K562 (cell line): ENCODE results near the gene PTPN5. TPM values are rescaled to one million over a fixed set of nuclear protein-coding genes. Genes with fewer than 3 reads are reported as not detected.

Experiments used
- ATAC-seq: fragments of 200-7000 bp; cut with Tn5 transposase; 3 replicates; pipeline ENCODE4 v1.9.1; 2020; ENCODE audit warnings: moderate library complexity
- BruUV-seq: library from RNA; stranded (reverse); fragments of 400-500 nt; replicated peaks from 2 replicates; lab custom pipeline; 2021; lab: Mats Ljungman, UMichigan
- CTCF ChIA-PET: fragments of 300-600 bp; formaldehyde crosslinking; extraction: SDS; loops from one replicate; lab custom pipeline; 2021; ENCODE audit warnings: low intra/inter-chr PET ratio; lab: Yijun Ruan, JAX
- POLR2A ChIA-PET: fragments of 300-600, 350-650 bp; sonication (Branson Sonifier 250); formaldehyde crosslinking; extraction: SDS; loops from one replicate; lab custom pipeline; 2021; ENCODE audit warnings: antibody characterized with exemption, inconsistent platforms; lab: Yijun Ruan, JAX
- DNase-seq, 4 experiments: peaks; one replicate each; pipeline versions ENCODE4 v3.0.0 to v3.0.0-alpha.2; 2011 to 2018; ENCODE audit warnings: low spot score in 3 of 4, mixed read lengths in 3 of 4; ENCODE audit errors: extremely low read depth in 1 of 4
- FAIRE-seq: peaks from 2 replicates; lab custom pipeline; 2011; peaks lifted over from hg19 to GRCh38; lab: Jason Lieb, UNC
- H2AFZ ChIP-seq: 2 replicates; pipeline ENCODE4 v1.6.0; 2011; ENCODE audit warnings: low read depth, low read length, control low read depth, inconsistent platforms
- H3K27ac ChIP-seq: fragments of 200-600 bp; 3 replicates; pipeline ENCODE4 v1.8.0; 2011; ENCODE audit warnings: low read depth, mild to moderate bottlenecking, control low read depth, inconsistent platforms, low read length, moderate library complexity, mixed read lengths; ENCODE audit errors: extremely low read depth
- H3K27me3 ChIP-seq, 2 experiments: fragments of 300-600 bp in 1 of 2; 2 replicates in 1 of 2; 3 replicates in 1 of 2; pipeline versions ENCODE4 v1.6.0 to v1.8.0; 2011; ENCODE audit warnings: inconsistent platforms in 2 of 2, low read length in 2 of 2, mild to moderate bottlenecking in 1 of 2, mixed read lengths in 1 of 2, moderate library complexity in 1 of 2; ENCODE audit not compliant: control insufficient read depth in 2 of 2, insufficient read depth in 2 of 2
- H3K36me3 ChIP-seq: fragments of 300-600 bp; 3 replicates; pipeline ENCODE4 v1.8.0; 2011; ENCODE audit warnings: mild to moderate bottlenecking, low read length, inconsistent platforms; ENCODE audit not compliant: control insufficient read depth, insufficient read depth
- H3K4me1 ChIP-seq, 2 experiments: fragments of 200-600 bp in 1 of 2; replicated peaks in 1 of 2; 2 replicates in 1 of 2; 3 replicates in 1 of 2; pipeline versions ENCODE4 v1.5.1 to v1.8.0; 2011; ENCODE audit warnings: inconsistent platforms in 2 of 2, low read length in 2 of 2, mild to moderate bottlenecking in 1 of 2, mixed read lengths in 1 of 2, moderate library complexity in 1 of 2; ENCODE audit not compliant: control insufficient read depth in 2 of 2, insufficient read depth in 2 of 2
- H3K4me2 ChIP-seq: 2 replicates; pipeline ENCODE4 v1.6.1; 2011; ENCODE audit warnings: low read length, control low read depth, inconsistent platforms, mixed read lengths; ENCODE audit not compliant: insufficient read depth
- H3K4me3 ChIP-seq: fragments of 200-600 bp; sonication (generic), shearing (Covaris generic); 2 replicates; pipeline ENCODE4 v1.5.1; 2016; ENCODE audit warnings: control low read depth, inconsistent platforms
- H3K79me2 ChIP-seq: fragments of 200-600 bp; 3 replicates; pipeline ENCODE4 v1.8.0; 2011; ENCODE audit warnings: low read length, inconsistent platforms; ENCODE audit not compliant: control insufficient read depth, insufficient read depth
- H3K9ac ChIP-seq, 2 experiments: 2 replicates each; pipeline versions ENCODE4 v1.6.0 to v1.6.1; 2011; ENCODE audit warnings: low read depth in 2 of 2, low read length in 2 of 2, control low read depth in 1 of 2, inconsistent platforms in 1 of 2, mild to moderate bottlenecking in 1 of 2, mixed read lengths in 1 of 2; ENCODE audit not compliant: insufficient read depth in 1 of 2
- H3K9me1 ChIP-seq: one replicate; pipeline ENCODE4 v1.6.0; 2011; ENCODE audit warnings: inconsistent platforms, mild to moderate bottlenecking, low read length, moderate library complexity; ENCODE audit not compliant: control insufficient read depth, insufficient read depth
- H3K9me3 ChIP-seq: replicated peaks from 2 replicates; pipeline ENCODE4 v1.5.1; 2011; ENCODE audit warnings: low read depth, low read length, inconsistent platforms; ENCODE audit not compliant: control insufficient read depth, insufficient read depth
- H4K20me1 ChIP-seq: replicated peaks from 2 replicates; pipeline ENCODE4 v1.6.1; 2011; ENCODE audit warnings: low read length, inconsistent platforms, mixed read lengths; ENCODE audit not compliant: control insufficient read depth, insufficient read depth
- ATF1 ChIP-seq, 2 experiments: fragments of 450-650 bp in 1 of 2; IDR thresholded peaks; 2 replicates each; pipeline ENCODE4 v1.6.1; 2016; ENCODE audit warnings: missing compliant biosample characterization in 1 of 2, missing genetic modification characterization in 1 of 2
- ATF3 ChIP-seq, 2 experiments: fragments of 450-650 bp in 1 of 2; sonication (generic) in 1 of 2; formaldehyde crosslinking in 1 of 2; IDR thresholded peaks in 1 of 2; conservative IDR thresholded peaks in 1 of 2; 2 replicates each; pipeline versions ENCODE4 v1.6.1 to v1.8.1; 2016 to 2023; ENCODE audit warnings: mild to moderate bottlenecking in 2 of 2, moderate library complexity in 2 of 2, inconsistent platforms in 1 of 2, missing genetic modification reagents in 1 of 2
- ATF7 ChIP-seq: fragments of 450-650 bp; IDR thresholded peaks from 2 replicates; pipeline ENCODE4 v1.7.1; 2014; ENCODE audit warnings: mild to moderate bottlenecking, moderate library complexity
- BRCA1 ChIP-seq, 2 experiments: fragments of 450-650 bp in 1 of 2; sonication (generic) in 1 of 2; formaldehyde crosslinking in 1 of 2; IDR thresholded peaks; 2 replicates each; pipeline versions ENCODE4 v1.5.0 to v1.6.1; 2017 to 2020; ENCODE audit warnings: mild to moderate bottlenecking in 1 of 2, missing genetic modification reagents in 1 of 2
- E2F5 ChIP-seq: sonication (generic); formaldehyde crosslinking; IDR thresholded peaks from 2 replicates; pipeline ENCODE4 v1.8.0; 2022; ENCODE audit warnings: mild to moderate bottlenecking, missing genetic modification reagents
- E2F6 ChIP-seq, 2 experiments: IDR thresholded peaks; 2 replicates each; pipeline ENCODE4 v1.6.1; 2011; ENCODE audit warnings: borderline replicate concordance in 1 of 2, control low read depth in 1 of 2, low read depth in 1 of 2, low read length in 1 of 2, mild to moderate bottlenecking in 1 of 2, mixed read lengths in 1 of 2, moderate library complexity in 1 of 2; ENCODE audit not compliant: insufficient read depth in 1 of 2, insufficient read length in 1 of 2, poor library complexity in 1 of 2, severe bottlenecking in 1 of 2; ENCODE audit errors: extremely low read depth in 1 of 2
- FOSL1 ChIP-seq: fragments of 200-800 bp; sonication (Bioruptor generic); conservative IDR thresholded peaks from 2 replicates; pipeline ENCODE4 v1.6.1; 2016; ENCODE audit warnings: missing genetic modification characterization, missing compliant biosample characterization
- HMG20B ChIP-seq: fragments of 250-450 bp; sonication (Bioruptor Pico); IDR thresholded peaks from 2 replicates; pipeline ENCODE4 v1.5.0; 2021; ENCODE audit warnings: mild to moderate bottlenecking
- NR2C1 ChIP-seq, 2 experiments: fragments of 450-650 bp; IDR thresholded peaks; 2 replicates each; pipeline ENCODE4 v1.6.1; 2017; ENCODE audit warnings: mild to moderate bottlenecking in 2 of 2, antibody characterized with exemption in 1 of 2, inconsistent platforms in 1 of 2, missing compliant biosample characterization in 1 of 2, missing genetic modification characterization in 1 of 2
- RNF219 ChIP-seq: fragments of 250-450 bp; sonication (Bioruptor Pico); IDR thresholded peaks from 2 replicates; pipeline ENCODE4 v1.5.0; 2022; ENCODE audit warnings: mild to moderate bottlenecking
- SMARCA4 ChIP-seq: fragments of 450-650 bp; IDR thresholded peaks from 2 replicates; pipeline ENCODE4 v1.6.1; 2016
- SNAPC5 ChIP-seq: fragments of 250-450 bp; sonication (Bioruptor Pico); IDR thresholded peaks from 2 replicates; pipeline ENCODE4 v1.8.0; 2021; ENCODE audit warnings: moderate library complexity, mild to moderate bottlenecking, inconsistent platforms
- THRA ChIP-seq: fragments of 450-650 bp; IDR thresholded peaks from 2 replicates; pipeline ENCODE4 v1.6.1; 2017; ENCODE audit warnings: mild to moderate bottlenecking, moderate library complexity
- WGBS: fragments of 100-300 bp; shearing (Covaris generic); methylation state at CpG from one replicate; pipeline ENCODE4 v1.1.6; 2016; ENCODE audit warnings: low coverage, mixed read lengths; ENCODE audit not compliant: insufficient coverage; ENCODE audit errors: missing lambda C conversion rate; 5-methylcytosine and 5-hydroxymethylcytosine counted together
- in situ Hi-C: fragments of 300-500 bp; cut with MboI; formaldehyde crosslinking; loops from 4 replicates; pipeline ENCODE4 v1.15.0; 2018; ENCODE audit warnings: inconsistent platforms, mixed read lengths
- intact Hi-C: fragments of 100-400 bp; cut with micrococcal nuclease; formaldehyde crosslinking; loops from 2 replicates; pipeline ENCODE4 v1.14.2; 2022
- polyA plus RNA-seq, 8 experiments: library from polyadenylated mRNA; depleted of rRNA in 4 of 8; stranded (reverse) in 5 of 8; unstranded in 3 of 8; fragments of >200 nt; fragmentation: Nextera tagmentation in 2 of 8; fragmentation: Illumina TruSeq in 1 of 8; extraction: Ambion mirVana in 2 of 8; extraction: Trizol in 1 of 8; gene quantifications; 2 replicates each; pipeline versions ENCODE4 v1.2.1 to v1.2.3, GENCODE V29; 2011 to 2014; ENCODE audit warnings: inconsistent platforms in 1 of 8, missing spikeins in 1 of 8
- total RNA-seq, 7 experiments: library from RNA; depleted of rRNA in 6 of 7; stranded (reverse); fragments of >200 nt in 6 of 7; fragmentation: Illumina TruSeq in 2 of 7; extraction: Trizol in 2 of 7; gene quantifications; 2 replicates each; pipeline versions ENCODE4 v1.2.1 to v1.2.3, GENCODE V29; 2011 to 2021; ENCODE audit warnings: low replicate concordance in 1 of 7

Gene PTPN5
- total and polyA plus RNA-seq, 9 of the 15 experiments (the other 6 are each of a cell fraction or from before 2014, with no cell fraction given) = not detected

GRCh38 chr11:18748766-18749365 lies 42.7 kb downstream of the PTPN5 start:
- no peak overlapping the region for H3K27ac ChIP-seq
- FAIRE-seq (no peak), ATAC-seq (no peak), DNase-seq (no peak)
- no TSS peak for BruUV-seq
- ChIA-PET POLR2A (interaction anchor here (1.1 kb wide), 1 partner anchor 10 kb away, joined by 6 read pairs; no protein-coding TSS in a partner anchor), CTCF (no interaction called here)
- WGBS = under 1% methylated on average over 13 of the region's 13 CpGs
- no peaks in the 10 kb centered on the region for H3K36me3 ChIP-seq
- H3K9me3 ChIP-seq = no peaks in the 10 kb centered on the region
- no peaks in the 10 kb centered on the region for H3K4me1 ChIP-seq
- no peaks in the 10 kb centered on the region for H4K20me1 ChIP-seq
- H3K9me1 ChIP-seq = no peaks in the 10 kb centered on the region
- no peak overlapping the region for H3K4me2 ChIP-seq
- intact Hi-C loops (no loop called here), in situ Hi-C loops (loop anchor here (25.0 kb wide), 1 partner anchor 212 kb away; the partner anchor contains the start of gene TSG101)
- H3K27me3 ChIP-seq = peaks cover 18 to 64% of the 10 kb centered on the region in 2 experiments; a peak in 4 of 5 replicates
- no peak overlapping the region; the same call in 1 of the 2 replicates for H2AFZ ChIP-seq
- no peak overlapping the region for H3K9ac ChIP-seq
- no peaks in the 10 kb centered on the region for H3K79me2 ChIP-seq
- H3K4me3 ChIP-seq = no peak overlapping the region
- TF ChIP-seq E2F5 (CRISPR knock-in tag) (no peak), ATF3 (IDR thresholded peaks at IDR 0.05) (peak; percentile 53), ATF3 (CRISPR knock-in tag; conservative IDR thresholded peaks at IDR 0.05) (no peak), BRCA1 (IDR thresholded peaks at IDR 0.05) (no peak), BRCA1 (CRISPR knock-in tag; IDR thresholded peaks at IDR 0.05) (no peak), E2F6 (IDR thresholded peaks at IDR 0.05; ENCODE audit: borderline replicate concordance in 1 of 2, extremely low read depth in 1 of 2, insufficient read depth in 1 of 2, insufficient read length in 1 of 2, low read depth in 1 of 2, low read length in 1 of 2, poor library complexity in 1 of 2, severe bottlenecking in 1 of 2) (no peak), RNF219 (no peak), HMG20B (CRISPR knock-in tag) (no peak), NR2C1 (IDR thresholded peaks at IDR 0.05) (no peak), NR2C1 (tag; IDR thresholded peaks at IDR 0.05) (no peak), SNAPC5 (no peak), ATF1 (CRISPR knock-in tag; IDR thresholded peaks at IDR 0.05) (no peak), ATF1 (tag; IDR thresholded peaks at IDR 0.05) (peak; percentile 33; the same call in 1 of the 2 replicates), ATF7 (peak; percentile 72), FOSL1 (tag) (no peak), SMARCA4 (no peak), THRA (no peak)
